MCF 10A (cell line): ENCODE measurements around the gene TMEM94. TPM values are rescaled to one million over a fixed set of nuclear protein-coding genes. Genes with fewer than 3 reads are reported as not detected.

Experiments
- BruUV-seq: library from RNA; stranded (reverse); fragments of 400-500 nt; replicated peaks from 2 replicates; lab custom pipeline; 2021; lab: Mats Ljungman, UMichigan
- CTCF ChIA-PET: fragments of 300-600 bp; sonication (Branson Sonifier 250); formaldehyde crosslinking; extraction: SDS; loops from one replicate; lab custom pipeline; 2021; ENCODE audit warnings: antibody characterized with exemption, inconsistent platforms; lab: Yijun Ruan, JAX
- POLR2A ChIA-PET: fragments of 300-600, 350-650 bp; sonication (Branson Sonifier 250); formaldehyde crosslinking; extraction: SDS; loops from one replicate; lab custom pipeline; 2020; ENCODE audit warnings: antibody characterized with exemption, inconsistent platforms; lab: Yijun Ruan, JAX
- DNase-seq: peaks from one replicate; pipeline ENCODE4 v3.0.0-alpha.2; 2018; ENCODE audit not compliant: unreplicated experiment
- H3K27ac Mint-ChIP-seq: one replicate; pipeline ENCODE4 v1.8.0; 2022; ENCODE audit warnings: mild to moderate bottlenecking, low read depth, mixed read lengths; ENCODE audit not compliant: unreplicated experiment
- H3K27me3 Mint-ChIP-seq: one replicate; pipeline ENCODE4 v1.8.0; 2022; ENCODE audit warnings: mixed read lengths; ENCODE audit not compliant: insufficient read depth, unreplicated experiment
- H3K36me3 Mint-ChIP-seq: one replicate; pipeline ENCODE4 v1.8.0; 2022; ENCODE audit warnings: mild to moderate bottlenecking, moderate library complexity, mixed read lengths; ENCODE audit not compliant: insufficient read depth, unreplicated experiment
- H3K4me1 Mint-ChIP-seq: one replicate; pipeline ENCODE4 v1.8.0; 2022; ENCODE audit warnings: mixed read lengths; ENCODE audit not compliant: insufficient read depth, unreplicated experiment
- H3K4me3 Mint-ChIP-seq: one replicate; pipeline ENCODE4 v1.8.0; 2022; ENCODE audit warnings: mild to moderate bottlenecking, moderate library complexity, mixed read lengths; ENCODE audit not compliant: unreplicated experiment
- H3K9me3 Mint-ChIP-seq: one replicate; pipeline ENCODE4 v1.8.0; 2022; ENCODE audit warnings: mixed read lengths; ENCODE audit not compliant: unreplicated experiment
- CTCF ChIP-seq: fragments of 200-600 bp; IDR thresholded peaks from one replicate; pipeline ENCODE4 v1.8.0; 2022; ENCODE audit warnings: antibody characterized with exemption, mild to moderate bottlenecking; ENCODE audit not compliant: unreplicated experiment
- intact Hi-C: fragments of 100-400 bp; cut with micrococcal nuclease; formaldehyde crosslinking; loops from 2 replicates; pipeline ENCODE4 v1.14.1; 2022
- total RNA-seq: library from RNA; stranded (reverse); gene quantifications from 2 replicates; pipeline ENCODE4 v1.2.3, GENCODE V29; 2022

Gene TMEM94
- total RNA-seq, 1 experiment from 2014 or later = 42.8 TPM

- no peaks in the 10 kb centered on the region for H3K4me1 Mint-ChIP-seq
- intact Hi-C loops = no loop called here
- no peak overlapping the region for H3K4me3 Mint-ChIP-seq
- H3K36me3 Mint-ChIP-seq = peaks cover 10% of the 10 kb centered on the region
- no peak overlapping the region for H3K27ac Mint-ChIP-seq
- no peak for TF ChIP-seq CTCF
- no peaks in the 10 kb centered on the region for H3K9me3 Mint-ChIP-seq
- DNase-seq = no peak
- BruUV-seq = no TSS peak
- H3K27me3 Mint-ChIP-seq = no peaks in the 10 kb centered on the region
- POLR2A ChIA-PET = interaction anchor here (1.1 kb wide), 2 partner anchors 12 to 57 kb away, joined by 3 read pairs; partner anchors contain the start of genes LLGL2 and TMEM94
- CTCF ChIA-PET = interaction anchor here (0.7 to 1.1 kb wide), 2 partner anchors 50 to 165 kb away, joined by 3 to 4 read pairs; partner anchors contain the start of gene SMIM5
These were observed 11.9 kb downstream of the TMEM94 start for GRCh38 chr17:75468291-75468754.

GRCh38 chr17:75468779-75469373 lies 12.4 kb downstream of the TMEM94 start:
- DNase-seq = no peak
- no peak overlapping the region for H3K27ac Mint-ChIP-seq
- no TSS peak for BruUV-seq
- H3K4me1 Mint-ChIP-seq = no peaks in the 10 kb centered on the region
- TF ChIP-seq CTCF = no peak
- ChIA-PET CTCF (interaction anchor here (0.6 to 1.1 kb wide), 2 partner anchors 165 to 167 kb away, joined by 3 to 4 read pairs; partner anchors contain the start of gene SMIM5), POLR2A (interaction anchor here (1.1 kb wide), 2 partner anchors 13 to 56 kb away, joined by 3 read pairs; partner anchors contain the start of genes LLGL2 and TMEM94)
- no peaks in the 10 kb centered on the region for H3K27me3 Mint-ChIP-seq
- H3K9me3 Mint-ChIP-seq = no peaks in the 10 kb centered on the region
- intact Hi-C loops = no loop called here
- H3K4me3 Mint-ChIP-seq = no peak overlapping the region
- H3K36me3 Mint-ChIP-seq = peaks cover 15% of the 10 kb centered on the region

GRCh38 chr17:75471207-75471606 lies 14.8 kb downstream of the TMEM94 start:
- Mint-ChIP-seq H3K9me3 (no peaks in the 10 kb centered on the region), H3K4me1 (no peaks in the 10 kb centered on the region), H3K4me3 (no peak overlapping the region), H3K27me3 (no peaks in the 10 kb centered on the region), H3K36me3 (peaks cover 15% of the 10 kb centered on the region), H3K27ac (no peak overlapping the region)
- no peak for DNase-seq
- BruUV-seq = no TSS peak
- ChIA-PET POLR2A (no interaction called here), CTCF (interaction anchor here (0.7 kb wide), 2 partner anchors 34 to 66 kb away, joined by 3 read pairs; no protein-coding TSS in a partner anchor)
- TF ChIP-seq CTCF = no peak
- intact Hi-C loops = no loop called here

GRCh38 chr17:75472119-75472518 lies 15.7 kb downstream of the TMEM94 start:
- H3K36me3 Mint-ChIP-seq = peaks cover 17% of the 10 kb centered on the region
- no peak overlapping the region for H3K27ac Mint-ChIP-seq
- TF ChIP-seq CTCF = no peak
- no peaks in the 10 kb centered on the region for H3K9me3 Mint-ChIP-seq
- ChIA-PET POLR2A (no interaction called here), CTCF (interaction anchor here (0.6 to 1.2 kb wide), 3 partner anchors 8 to 47 kb away, joined by 3 read pairs; no protein-coding TSS in a partner anchor)
- intact Hi-C loops = no loop called here
- no peak overlapping the region for H3K4me3 Mint-ChIP-seq
- H3K4me1 Mint-ChIP-seq = no peaks in the 10 kb centered on the region
- no peak for DNase-seq
- BruUV-seq = no TSS peak
- H3K27me3 Mint-ChIP-seq = no peaks in the 10 kb centered on the region
